OCI-LY3 (cell line): Measurements from ENCODE around the gene EFNB3.

ENCODE experiments used
- H2AFZ ChIP-seq: fragments of 200-600, 300-600 bp; shearing (Covaris generic); 2 replicates; pipeline ENCODE4 v1.6.0; 2014; ENCODE audit warnings: antibody characterized with exemption, low read depth, low read length
- H3K27ac ChIP-seq: fragments of 200-600, 300-600 bp; sonication (generic); 2 replicates; pipeline ENCODE4 v1.5.1; 2014; ENCODE audit warnings: mild to moderate bottlenecking, low read length, moderate library complexity, mixed read lengths
- H3K27me3 ChIP-seq: fragments of 200-600, 300-600 bp; sonication (generic); 2 replicates; pipeline ENCODE4 v1.6.1; 2014; ENCODE audit warnings: low read depth, low read length, mixed read lengths
- H3K36me3 ChIP-seq: fragments of 200-600, 300-600 bp; sonication (generic); replicated peaks from 2 replicates; pipeline ENCODE3; 2014; ENCODE audit warnings: low read depth, low read length, mixed read lengths
- H3K4me1 ChIP-seq: fragments of 300-600, 200-600 bp; sonication (generic); 2 replicates; pipeline ENCODE4 v1.6.1; 2014; ENCODE audit warnings: low read length, mixed read lengths
- H3K4me2 ChIP-seq: fragments of 200-600, 300-600 bp; sonication (generic); 2 replicates; pipeline ENCODE4 v1.6.1; 2014; ENCODE audit warnings: low read length, mixed read lengths
- H3K4me3 ChIP-seq: fragments of 300-600, 200-600 bp; sonication (generic); 2 replicates; pipeline ENCODE4 v1.5.1; 2014; ENCODE audit warnings: antibody characterized with exemption, mild to moderate bottlenecking, low read length, moderate library complexity
- H3K79me2 ChIP-seq: fragments of 300-600, 200-600 bp; shearing (Covaris generic); 2 replicates; pipeline ENCODE4 v1.6.1; 2014; ENCODE audit warnings: mild to moderate bottlenecking, low read length, mixed read lengths
- H3K9ac ChIP-seq: fragments of 300-600, 200-600 bp; shearing (Covaris generic); 2 replicates; pipeline ENCODE4 v1.6.0; 2014; ENCODE audit warnings: mild to moderate bottlenecking, low read length, moderate library complexity
- H3K9me3 ChIP-seq: fragments of 200-600, 300-600 bp; shearing (Covaris generic); 2 replicates; pipeline ENCODE4 v1.6.1; 2014; ENCODE audit warnings: low read length, mixed read lengths; ENCODE audit not compliant: insufficient read depth
- H4K20me1 ChIP-seq: fragments of 200-600, 300-600 bp; sonication (generic); 2 replicates; pipeline ENCODE4 v1.6.1; 2016; ENCODE audit warnings: low read length, mixed read lengths; ENCODE audit not compliant: insufficient read depth
- EZH2phosphoT487 ChIP-seq: fragments of 200-600 bp; shearing (Covaris generic); IDR thresholded peaks from 2 replicates; pipeline ENCODE4 v1.6.1; 2018; ENCODE audit warnings: antibody characterized with exemption, mixed run types, low read depth
- TF ChIP-seq, protein P1 (sequence below): fragments of 200-600, 300-600 bp; sonication (generic); IDR thresholded peaks from 2 replicates; pipeline ENCODE4 v1.5.1; 2014; ENCODE audit warnings: antibody characterized with exemption, low read length, low read depth

The EFNB3 gene

DNA sequence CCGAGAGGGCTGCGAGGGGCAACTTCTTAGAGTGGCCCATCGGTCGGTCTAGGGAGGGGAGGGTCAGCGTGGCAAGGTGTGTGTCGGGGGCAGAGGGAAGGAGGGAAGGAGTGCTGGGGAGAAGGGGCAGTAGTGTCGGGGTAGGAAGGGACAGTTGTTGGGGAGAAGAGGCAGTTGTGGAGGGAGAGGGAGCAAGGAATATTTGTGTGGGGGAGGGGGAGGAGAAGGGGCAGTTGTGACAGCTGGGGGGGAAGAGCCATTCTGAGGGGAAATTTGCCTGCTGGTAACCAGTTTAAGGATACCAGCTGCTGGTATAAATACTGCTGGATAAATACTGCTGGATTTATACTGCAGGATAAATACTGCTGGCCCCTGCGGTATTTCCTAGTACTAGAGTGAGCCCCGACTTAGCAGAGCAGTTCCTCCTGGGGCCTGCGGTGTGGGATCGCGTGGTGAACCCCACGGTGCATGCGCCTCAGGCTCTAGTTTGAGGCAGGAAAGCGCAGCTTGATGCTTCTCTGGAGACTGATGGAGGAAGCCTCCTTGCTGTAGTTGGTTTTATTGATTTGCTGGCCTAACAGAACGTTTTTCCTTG lies 12.9 kb downstream of the EFNB3 start:
- no peaks in the 10 kb centered on the region for H3K79me2 ChIP-seq
- no peak overlapping the region for H3K27ac ChIP-seq
- no peaks in the 10 kb centered on the region for H3K9me3 ChIP-seq
- H3K9ac ChIP-seq, result peak overlapping the region; percentile 57; the same call in 1 of the 2 replicates
- H4K20me1 ChIP-seq, result no peaks in the 10 kb centered on the region
- peaks cover 9% of the 10 kb centered on the region for H3K4me1 ChIP-seq
- H3K27me3 ChIP-seq, result peaks cover 50% of the 10 kb centered on the region
- peak overlapping the region; percentile 95 for H3K4me2 ChIP-seq
- peak overlapping the region; percentile 46; the same call in 1 of the 2 replicates for H2AFZ ChIP-seq
- H3K36me3 ChIP-seq, result no peaks in the 10 kb centered on the region
- TF ChIP-seq EZH2phosphoT487, result no peak
- TF ChIP-seq, protein P1, sequence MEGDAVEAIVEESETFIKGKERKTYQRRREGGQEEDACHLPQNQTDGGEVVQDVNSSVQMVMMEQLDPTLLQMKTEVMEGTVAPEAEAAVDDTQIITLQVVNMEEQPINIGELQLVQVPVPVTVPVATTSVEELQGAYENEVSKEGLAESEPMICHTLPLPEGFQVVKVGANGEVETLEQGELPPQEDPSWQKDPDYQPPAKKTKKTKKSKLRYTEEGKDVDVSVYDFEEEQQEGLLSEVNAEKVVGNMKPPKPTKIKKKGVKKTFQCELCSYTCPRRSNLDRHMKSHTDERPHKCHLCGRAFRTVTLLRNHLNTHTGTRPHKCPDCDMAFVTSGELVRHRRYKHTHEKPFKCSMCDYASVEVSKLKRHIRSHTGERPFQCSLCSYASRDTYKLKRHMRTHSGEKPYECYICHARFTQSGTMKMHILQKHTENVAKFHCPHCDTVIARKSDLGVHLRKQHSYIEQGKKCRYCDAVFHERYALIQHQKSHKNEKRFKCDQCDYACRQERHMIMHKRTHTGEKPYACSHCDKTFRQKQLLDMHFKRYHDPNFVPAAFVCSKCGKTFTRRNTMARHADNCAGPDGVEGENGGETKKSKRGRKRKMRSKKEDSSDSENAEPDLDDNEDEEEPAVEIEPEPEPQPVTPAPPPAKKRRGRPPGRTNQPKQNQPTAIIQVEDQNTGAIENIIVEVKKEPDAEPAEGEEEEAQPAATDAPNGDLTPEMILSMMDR, result no peak
- peak overlapping the region; percentile 83 for H3K4me3 ChIP-seq

DNA sequence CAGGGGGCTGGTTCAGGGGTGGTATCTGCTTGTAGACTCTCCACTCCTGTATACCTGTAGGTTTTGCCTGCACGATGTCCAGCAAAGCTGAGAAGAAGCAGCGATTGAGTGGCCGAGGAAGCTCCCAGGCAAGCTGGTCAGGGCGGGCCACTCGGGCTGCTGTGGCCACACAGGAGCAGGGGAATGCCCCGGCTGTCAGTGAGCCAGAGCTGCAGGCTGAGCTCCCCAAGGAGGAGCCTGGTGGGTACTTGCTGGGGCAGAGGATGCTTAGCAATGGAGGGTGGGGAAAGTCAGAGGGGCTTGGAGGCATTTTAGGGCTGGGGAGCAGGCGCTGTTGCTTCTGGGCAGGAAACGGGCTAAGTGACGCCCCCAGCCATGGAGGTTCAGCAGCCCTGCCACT lies 14.7 kb downstream of the EFNB3 start:
- H3K27me3 ChIP-seq, result peaks cover 49% of the 10 kb centered on the region
- H4K20me1 ChIP-seq, result no peaks in the 10 kb centered on the region
- H3K79me2 ChIP-seq, result no peaks in the 10 kb centered on the region
- no peak overlapping the region for H3K4me3 ChIP-seq
- no peak overlapping the region for H3K27ac ChIP-seq
- no peak overlapping the region for H3K9ac ChIP-seq
- no peak overlapping the region for H3K4me2 ChIP-seq
- no peaks in the 10 kb centered on the region for H3K9me3 ChIP-seq
- H2AFZ ChIP-seq, result no peak overlapping the region
- TF ChIP-seq, protein P1, result no peak
- no peak for TF ChIP-seq EZH2phosphoT487
- peaks cover 9% of the 10 kb centered on the region for H3K4me1 ChIP-seq
- H3K36me3 ChIP-seq, result no peaks in the 10 kb centered on the region

DNA sequence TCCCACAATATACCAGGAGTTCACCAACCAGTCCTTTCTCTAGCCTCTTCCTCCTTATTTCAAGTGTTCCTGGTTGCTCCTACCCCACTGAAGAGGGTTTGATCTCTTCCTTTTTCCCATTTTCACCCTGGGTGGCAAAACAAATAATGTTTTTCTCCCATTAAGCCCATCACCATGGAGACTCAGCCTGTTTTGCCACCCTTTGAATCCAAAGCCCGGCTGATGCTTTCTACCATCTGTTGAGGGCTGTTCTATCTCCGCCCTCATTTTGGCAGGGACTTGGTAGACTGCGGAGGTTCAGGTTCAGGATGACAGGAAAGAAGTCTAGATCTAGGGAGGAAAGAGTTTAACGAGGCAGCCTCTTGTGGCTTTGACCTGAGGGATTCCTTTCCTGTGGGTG lies 15.1 kb downstream of the EFNB3 start:
- no peak overlapping the region for H3K27ac ChIP-seq
- H3K79me2 ChIP-seq, result no peaks in the 10 kb centered on the region
- no peaks in the 10 kb centered on the region for H3K9me3 ChIP-seq
- no peak for TF ChIP-seq EZH2phosphoT487
- TF ChIP-seq, protein P1, result no peak
- no peak overlapping the region for H3K4me2 ChIP-seq
- peaks cover 9% of the 10 kb centered on the region for H3K4me1 ChIP-seq
- H3K36me3 ChIP-seq, result no peaks in the 10 kb centered on the region
- no peak overlapping the region for H2AFZ ChIP-seq
- H3K9ac ChIP-seq, result no peak overlapping the region
- H3K27me3 ChIP-seq, result peaks cover 48% of the 10 kb centered on the region
- H4K20me1 ChIP-seq, result no peaks in the 10 kb centered on the region
- no peak overlapping the region for H3K4me3 ChIP-seq

DNA sequence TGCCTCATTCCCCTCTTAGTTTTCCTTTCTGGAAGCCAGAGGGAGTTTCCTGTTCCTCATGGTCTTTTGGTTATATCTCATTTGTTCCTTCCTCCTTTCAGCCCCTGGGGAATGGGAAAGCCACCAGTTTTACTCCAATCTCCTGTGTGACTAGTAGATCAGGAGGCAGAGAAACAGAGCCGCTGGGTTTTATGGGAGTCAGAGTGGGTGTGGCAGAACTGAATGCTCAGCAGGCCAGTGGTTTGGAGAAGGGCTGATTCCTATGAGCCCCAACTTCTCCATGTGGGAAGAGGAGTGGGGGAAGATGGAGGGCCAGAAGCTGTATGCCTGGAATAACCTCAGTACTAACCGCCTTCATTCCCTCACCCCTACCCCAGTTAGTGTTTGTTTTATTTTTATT lies 16.6 kb downstream of the EFNB3 start:
- H2AFZ ChIP-seq, result no peak overlapping the region
- no peak overlapping the region for H3K27ac ChIP-seq
- H3K4me2 ChIP-seq, result no peak overlapping the region
- H3K9ac ChIP-seq, result no peak overlapping the region
- no peak overlapping the region for H3K4me3 ChIP-seq
- no peaks in the 10 kb centered on the region for H4K20me1 ChIP-seq
- no peaks in the 10 kb centered on the region for H3K79me2 ChIP-seq
- H3K36me3 ChIP-seq, result no peaks in the 10 kb centered on the region
- no peaks in the 10 kb centered on the region for H3K9me3 ChIP-seq
- TF ChIP-seq, protein P1, result no peak
- no peak for TF ChIP-seq EZH2phosphoT487
- peaks cover 33% of the 10 kb centered on the region for H3K27me3 ChIP-seq
- peaks cover 3% of the 10 kb centered on the region; the same call in 1 of the 2 replicates for H3K4me1 ChIP-seq
